Transverse colon (tissue), 3 donors: ENCODE measurements around the gene ATXN2L.

ENCODE experiments used
- POLR2A ChIP-seq: fragments of 450-650 bp; IDR thresholded peaks from one replicate; pipeline ENCODE4 v1.6.1; 2016; ENCODE audit warnings: antibody characterized with exemption, mild to moderate bottlenecking, moderate library complexity
- TF ChIP-seq, protein P1 (sequence below), 5 experiments: fragments of 200-600 bp in 3 of 5; fragments of 450-650 bp in 2 of 5; sonication (generic) in 3 of 5; IDR thresholded peaks; 1 replicate in 2 of 5; 2 replicates in 3 of 5; pipeline ENCODE4 v1.5.1; 2016 to 2017; ENCODE audit warnings: antibody characterized with exemption in 5 of 5, inconsistent platforms in 3 of 5, mild to moderate bottlenecking in 2 of 5, moderate library complexity in 1 of 5

DNA sequence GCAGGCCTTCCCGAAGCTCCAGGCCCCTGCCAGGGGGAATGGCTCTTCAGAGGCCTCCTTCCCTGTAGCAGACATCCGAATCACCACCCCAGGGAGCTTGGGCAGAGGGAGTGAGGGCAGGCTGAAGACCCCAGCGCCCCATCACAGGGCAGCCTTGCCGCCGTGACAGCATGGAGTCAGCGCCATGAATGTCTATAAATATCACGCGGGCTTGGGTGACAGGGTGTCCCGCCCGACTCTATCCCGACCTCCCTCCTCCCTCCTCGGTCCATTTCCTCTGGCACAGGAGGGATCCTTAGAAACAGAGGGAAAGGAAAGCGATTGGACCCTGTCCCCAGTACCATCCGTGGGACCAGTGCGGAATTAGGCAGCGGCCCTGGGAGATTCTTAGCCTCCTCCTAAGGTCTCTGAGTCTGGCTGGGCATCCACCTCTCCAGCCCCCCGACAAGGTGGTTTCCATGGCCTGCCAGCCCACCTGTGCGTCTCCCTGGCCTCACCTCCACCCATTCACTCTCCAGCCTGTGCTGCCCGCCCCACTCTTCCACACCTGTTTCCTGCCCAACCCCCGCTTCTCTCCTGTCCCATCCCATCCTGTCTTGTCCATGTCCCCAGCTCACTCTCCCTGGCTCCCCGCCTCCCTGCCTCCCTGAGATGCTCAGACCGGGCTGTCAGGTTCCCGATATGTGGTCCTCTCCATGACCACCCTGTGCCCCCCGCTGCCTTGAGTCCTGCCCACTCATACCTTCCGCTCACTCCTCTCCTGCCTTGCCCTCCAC lies 60.6 kb downstream of the ATXN2L start:
- TF ChIP-seq, protein P1, sequence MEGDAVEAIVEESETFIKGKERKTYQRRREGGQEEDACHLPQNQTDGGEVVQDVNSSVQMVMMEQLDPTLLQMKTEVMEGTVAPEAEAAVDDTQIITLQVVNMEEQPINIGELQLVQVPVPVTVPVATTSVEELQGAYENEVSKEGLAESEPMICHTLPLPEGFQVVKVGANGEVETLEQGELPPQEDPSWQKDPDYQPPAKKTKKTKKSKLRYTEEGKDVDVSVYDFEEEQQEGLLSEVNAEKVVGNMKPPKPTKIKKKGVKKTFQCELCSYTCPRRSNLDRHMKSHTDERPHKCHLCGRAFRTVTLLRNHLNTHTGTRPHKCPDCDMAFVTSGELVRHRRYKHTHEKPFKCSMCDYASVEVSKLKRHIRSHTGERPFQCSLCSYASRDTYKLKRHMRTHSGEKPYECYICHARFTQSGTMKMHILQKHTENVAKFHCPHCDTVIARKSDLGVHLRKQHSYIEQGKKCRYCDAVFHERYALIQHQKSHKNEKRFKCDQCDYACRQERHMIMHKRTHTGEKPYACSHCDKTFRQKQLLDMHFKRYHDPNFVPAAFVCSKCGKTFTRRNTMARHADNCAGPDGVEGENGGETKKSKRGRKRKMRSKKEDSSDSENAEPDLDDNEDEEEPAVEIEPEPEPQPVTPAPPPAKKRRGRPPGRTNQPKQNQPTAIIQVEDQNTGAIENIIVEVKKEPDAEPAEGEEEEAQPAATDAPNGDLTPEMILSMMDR (IDR thresholded peaks at IDR 0.05) = no peak
- no peak for TF ChIP-seq POLR2A
